Kidney epithelial cell (primary cell): ENCODE measurements around the gene SLC25A1. TPM values are rescaled to one million over a fixed set of nuclear protein-coding genes. Genes with fewer than 3 reads are reported as not detected.

Experiments
- DNase-seq: peaks from one replicate; pipeline ENCODE4 v3.0.0-alpha.2; 2010; ENCODE audit warnings: low read depth
- H3K27me3 ChIP-seq: 2 replicates; pipeline ENCODE4 v1.6.0; 2011; ENCODE audit warnings: low read length; ENCODE audit not compliant: control insufficient read depth, insufficient read depth
- H3K36me3 ChIP-seq: 2 replicates; pipeline ENCODE4 v1.5.1; 2011; ENCODE audit warnings: low read length; ENCODE audit not compliant: control insufficient read depth, insufficient read depth
- H3K4me3 ChIP-seq: 2 replicates; pipeline ENCODE4 v1.5.1; 2011; ENCODE audit warnings: low read depth, mild to moderate bottlenecking, control low read depth, low read length
- CTCF ChIP-seq: IDR thresholded peaks from 2 replicates; pipeline ENCODE4 v1.5.1; 2011; ENCODE audit warnings: mild to moderate bottlenecking, moderate library complexity, low read length, control low read depth, inconsistent platforms; ENCODE audit not compliant: insufficient read depth, poor library complexity, severe bottlenecking
- total RNA-seq: library from RNA; depleted of rRNA; stranded (reverse); fragments of >200 nt; gene quantifications from 2 replicates; pipeline ENCODE4 v1.2.3, GENCODE V29; 2015

SLC25A1 gene
- total RNA-seq, 1 donor from 2014 or later: 82.7 TPM

GRCh38 chr22:19173047-19174035 lies 5.2 kb downstream of the SLC25A1 start:
- no peak for DNase-seq
- no peak for TF ChIP-seq CTCF
- no peak overlapping the region for H3K4me3 ChIP-seq

GRCh38 chr22:19172213-19173046 lies 6.1 kb downstream of the SLC25A1 start:
- peak overlapping the region; percentile 89 for H3K4me3 ChIP-seq
- H3K27me3 ChIP-seq: peaks cover 29% of the 10 kb centered on the region
- no peak for TF ChIP-seq CTCF
- peaks cover 3% of the 10 kb centered on the region for H3K36me3 ChIP-seq
- no peak for DNase-seq

More at GRCh38 chr22:19173047-19174035, 5.2 kb downstream of the SLC25A1 start:
- Histone ChIP-seq H3K36me3 (peaks cover 3% of the 10 kb centered on the region), H3K27me3 (peaks cover 22% of the 10 kb centered on the region)

- no peak for TF ChIP-seq CTCF
- no peak overlapping the region for H3K4me3 ChIP-seq
- H3K27me3 ChIP-seq: peaks cover 41% of the 10 kb centered on the region
- no peak for DNase-seq
- H3K36me3 ChIP-seq: no peaks in the 10 kb centered on the region
Observed at GRCh38 chr22:19169947-19170318, 8.6 kb downstream of the SLC25A1 start.

- H3K36me3 ChIP-seq: no peaks in the 10 kb centered on the region
- peaks cover 41% of the 10 kb centered on the region for H3K27me3 ChIP-seq
- peak overlapping the region; percentile 9 for H3K4me3 ChIP-seq
- no peak for TF ChIP-seq CTCF
- no peak for DNase-seq
Observed at GRCh38 chr22:19169002-19169946, 9.3 kb downstream of the SLC25A1 start.
